Thymus (tissue), 14 donors: ENCODE measurements around the gene PORCN. TPM values are rescaled to one million over a fixed set of nuclear protein-coding genes. Genes with fewer than 3 reads are reported as not detected.

Source experiments
- DNase-seq, 9 donors: peaks; one replicate each; pipeline ENCODE4 v3.0.0-alpha.2; 2013; ENCODE audit warnings: low spot score in 9 of 9, low read depth in 6 of 9, missing footprints in 1 of 9
- H3K27ac ChIP-seq, 2 donors: one replicate each; pipeline ENCODE4 v1.5.1; 2013; ENCODE audit warnings: control low read depth in 1 of 2, low read depth in 1 of 2, low read length in 1 of 2, mild to moderate bottlenecking in 1 of 2, moderate library complexity in 1 of 2
- H3K27me3 ChIP-seq, 2 donors: one replicate each; pipeline ENCODE4 v1.5.1; 2013; ENCODE audit warnings: low read length in 1 of 2; ENCODE audit not compliant: control insufficient read depth in 2 of 2, insufficient read depth in 1 of 2
- H3K36me3 ChIP-seq, 2 donors: one replicate each; pipeline ENCODE4 v1.5.1; 2013; ENCODE audit warnings: low read length in 1 of 2, mild to moderate bottlenecking in 1 of 2, moderate library complexity in 1 of 2; ENCODE audit not compliant: control insufficient read depth in 2 of 2, insufficient read depth in 2 of 2
- H3K4me1 ChIP-seq, 2 donors: one replicate each; pipeline ENCODE4 v1.5.1; 2013; ENCODE audit warnings: low read length in 2 of 2; ENCODE audit not compliant: control insufficient read depth in 2 of 2, insufficient read depth in 2 of 2
- H3K4me3 ChIP-seq, 2 donors: one replicate each; pipeline ENCODE4 v1.5.1; 2013; ENCODE audit warnings: low read length in 2 of 2, control low read depth in 1 of 2, mild to moderate bottlenecking in 1 of 2
- H3K9me3 ChIP-seq, 2 donors: one replicate each; pipeline ENCODE4 v1.5.1; 2013; ENCODE audit warnings: low read length in 1 of 2, mild to moderate bottlenecking in 1 of 2; ENCODE audit not compliant: control insufficient read depth in 2 of 2, insufficient read depth in 1 of 2
- WGBS: extraction: QIAGEN DNeasy Blood & Tissue Kit; methylation state at CpG from one replicate; pipeline ENCODE4 v1.1.7; 2013; 5-methylcytosine and 5-hydroxymethylcytosine counted together
- long read RNA-seq, 10 donors: transcript quantifications; one replicate each; lab custom pipeline, GENCODE V29; 2026
- polyA plus RNA-seq: library from polyadenylated mRNA; stranded (reverse); fragments of 200-250 nt; gene quantifications from one replicate; pipeline ENCODE4 v1.2.3, GENCODE V29; 2013
- total RNA-seq: library from RNA; stranded (reverse); fragments of 120-200 nt; gene quantifications from one replicate; pipeline ENCODE4 v1.2.4, GENCODE V29; 2013
- donor health status: healthy.

Gene PORCN
- total RNA-seq, result 3.4 TPM
- polyA plus RNA-seq, result 6.1 TPM
- long read RNA-seq, donor 1, result 0 reads
- long read RNA-seq, donor 2, result 0 reads
- long read RNA-seq, donor 3, partial matches to known transcripts, result 0 of 3 reads
- long read RNA-seq, donor 3, other reads (novel, unspliced or antisense), result 0 of 3 reads
- long read RNA-seq, donor 4, partial matches to known transcripts, result 0 of 2 reads
- long read RNA-seq, donor 4, other reads (novel, unspliced or antisense), result 0 of 2 reads
- long read RNA-seq, donor 5, partial matches to known transcripts, result 0 of 2 reads
- long read RNA-seq, donor 5, other reads (novel, unspliced or antisense), result 0 of 2 reads
- long read RNA-seq, donor 6, partial matches to known transcripts, result 0 of 2 reads
- long read RNA-seq, donor 6, other reads (novel, unspliced or antisense), result 0 of 2 reads
- long read RNA-seq, donor 7, partial matches to known transcripts, result 6 of 6 reads
- long read RNA-seq, donor 7, other reads (novel, unspliced or antisense), result 0 of 6 reads
- long read RNA-seq, donor 8, result 0 reads
- long read RNA-seq, donor 9, result 0 reads
- long read RNA-seq, donor 10, partial matches to known transcripts, result 0 of 1 reads
- long read RNA-seq, donor 10, other reads (novel, unspliced or antisense), result 0 of 1 reads

GRCh38 chrX:48508400-48509244, at the start of gene PORCN:
TSS of gene PORCN (plus strand) at chrX:48508992. CDS start at chrX:48509821, 829 bp downstream.
- H3K27ac ChIP-seq, result peak within 1 kb of the TSS; percentile 17 to 58
- under 1% methylated on average over 64 of the region's 65 CpGs for WGBS
- peaks cover 5 to 8% of the 10 kb centered on the region in 2 donors for H3K4me1 ChIP-seq
- no peaks in the 10 kb centered on the region for H3K36me3 ChIP-seq
- H3K4me3 ChIP-seq, result peak within 1 kb of the TSS; percentile 70 to 75
- H3K9me3 ChIP-seq, result peaks cover 0 to 4% of the 10 kb centered on the region in 2 donors
- no peaks in the 10 kb centered on the region for H3K27me3 ChIP-seq
- DNase-seq, result peak in 8 of 9 donors; percentile 17 to 81 (median 53)

- Histone ChIP-seq H3K4me3 (no peak overlapping the region), H3K27ac (no peak overlapping the region), H3K9me3 (no peaks in the 10 kb centered on the region), H3K27me3 (no peaks in the 10 kb centered on the region), H3K36me3 (peaks cover 5 to 14% of the 10 kb centered on the region in 2 donors), H3K4me1 (no peaks in the 10 kb centered on the region)
- over 99% methylated on average over 6 of the region's 6 CpGs for WGBS
- no peak for DNase-seq
These were observed 49.3 kb upstream of the PORCN start for GRCh38 chrX:48459483-48459882.

- H3K27ac ChIP-seq, result no peak overlapping the region
- 99% methylated on average over 3 of the region's 3 CpGs for WGBS
- peaks cover 5 to 17% of the 10 kb centered on the region in 2 donors for H3K36me3 ChIP-seq
- DNase-seq, result no peak
- H3K4me1 ChIP-seq, result no peaks in the 10 kb centered on the region
- no peaks in the 10 kb centered on the region for H3K9me3 ChIP-seq
- H3K27me3 ChIP-seq, result no peaks in the 10 kb centered on the region
- no peak overlapping the region for H3K4me3 ChIP-seq
These were observed 48.8 kb upstream of the PORCN start for GRCh38 chrX:48460031-48460430.

- no peak overlapping the region for H3K4me3 ChIP-seq
- no peaks in the 10 kb centered on the region for H3K4me1 ChIP-seq
- 99% methylated on average over 11 of the region's 11 CpGs for WGBS
- H3K27ac ChIP-seq, result no peak overlapping the region
- H3K36me3 ChIP-seq, result peaks cover 5 to 18% of the 10 kb centered on the region in 2 donors
- no peak for DNase-seq
- H3K9me3 ChIP-seq, result no peaks in the 10 kb centered on the region
- H3K27me3 ChIP-seq, result no peaks in the 10 kb centered on the region
These were observed 48.2 kb upstream of the PORCN start for GRCh38 chrX:48460606-48461005.

DNA sequence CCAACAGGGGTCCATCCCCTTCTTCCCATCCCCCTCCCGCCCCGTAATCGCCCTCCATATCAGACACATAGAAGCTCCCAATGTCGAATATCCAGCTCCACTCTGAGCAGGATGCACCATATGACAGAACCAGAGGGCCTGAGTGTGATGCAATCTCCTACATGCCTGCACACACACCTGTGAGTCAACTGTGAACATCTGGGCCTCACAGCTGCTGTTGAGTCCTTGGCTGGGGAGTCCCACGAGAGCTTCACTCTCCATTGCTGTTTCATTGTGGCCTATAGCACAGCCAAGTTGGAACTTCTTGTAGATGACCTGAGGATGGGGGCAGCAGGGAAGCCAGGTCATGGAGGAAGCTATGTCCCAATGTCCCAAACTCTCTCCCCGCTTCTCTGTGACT, 47.0 kb upstream of the PORCN start:
- 80% methylated on average over 6 of the region's 6 CpGs for WGBS
- no peaks in the 10 kb centered on the region for H3K4me1 ChIP-seq

GRCh38 chrX:48465336-48465933, 43.4 kb upstream of the PORCN start:
- no peak overlapping the region for H3K4me3 ChIP-seq
- H3K4me1 ChIP-seq, result peaks cover 5 to 11% of the 10 kb centered on the region in 2 donors
- H3K27ac ChIP-seq, result no peak overlapping the region
- H3K9me3 ChIP-seq, result peaks cover 0 to 3% of the 10 kb centered on the region in 2 donors
- H3K27me3 ChIP-seq, result no peaks in the 10 kb centered on the region
- DNase-seq, result no peak
- H3K36me3 ChIP-seq, result peaks cover 8 to 12% of the 10 kb centered on the region in 2 donors
- 95% methylated on average over 10 of the region's 10 CpGs for WGBS

More for the DNA sequence above, 47.0 kb upstream of the PORCN start:
- DNase-seq, result no peak
- Histone ChIP-seq H3K27ac (no peak overlapping the region), H3K36me3 (peaks cover 8 to 18% of the 10 kb centered on the region in 2 donors), H3K27me3 (no peaks in the 10 kb centered on the region), H3K9me3 (no peaks in the 10 kb centered on the region), H3K4me3 (no peak overlapping the region)

GRCh38 chrX:48466696-48467095, 42.1 kb upstream of the PORCN start:
- Histone ChIP-seq H3K36me3 (peaks cover 3 to 9% of the 10 kb centered on the region in 2 donors), H3K27ac (no peak overlapping the region), H3K4me1 (peaks cover 5 to 11% of the 10 kb centered on the region in 2 donors), H3K9me3 (peaks cover 0 to 3% of the 10 kb centered on the region in 2 donors), H3K4me3 (no peak overlapping the region), H3K27me3 (no peaks in the 10 kb centered on the region)
- 99% methylated on average over 10 of the region's 10 CpGs for WGBS
- no peak for DNase-seq

GRCh38 chrX:48467281-48467761, 41.5 kb upstream of the PORCN start:
- Histone ChIP-seq H3K27me3 (no peaks in the 10 kb centered on the region), H3K4me1 (peaks cover 5 to 11% of the 10 kb centered on the region in 2 donors), H3K36me3 (peaks cover 3 to 4% of the 10 kb centered on the region in 2 donors), H3K4me3 (no peak overlapping the region), H3K9me3 (peaks cover 0 to 3% of the 10 kb centered on the region in 2 donors), H3K27ac (no peak overlapping the region)
- 92% methylated on average over 10 of the region's 10 CpGs for WGBS
- no peak for DNase-seq
